Ammon's horn (tissue), 1 donor: Measurements from ENCODE around the gene PHLDB3.

Source experiments
- DNase-seq: peaks from one replicate; pipeline ENCODE4 v3.0.0-alpha.2; 2016; ENCODE audit warnings: low spot score

PHLDB3 gene

GRCh38 chr19:43468354-43469159 lies 36.0 kb downstream of the PHLDB3 start:
- no peak for DNase-seq

GRCh38 chr19:43467730-43468129 lies 36.8 kb downstream of the PHLDB3 start:
- DNase-seq = no peak

DNA sequence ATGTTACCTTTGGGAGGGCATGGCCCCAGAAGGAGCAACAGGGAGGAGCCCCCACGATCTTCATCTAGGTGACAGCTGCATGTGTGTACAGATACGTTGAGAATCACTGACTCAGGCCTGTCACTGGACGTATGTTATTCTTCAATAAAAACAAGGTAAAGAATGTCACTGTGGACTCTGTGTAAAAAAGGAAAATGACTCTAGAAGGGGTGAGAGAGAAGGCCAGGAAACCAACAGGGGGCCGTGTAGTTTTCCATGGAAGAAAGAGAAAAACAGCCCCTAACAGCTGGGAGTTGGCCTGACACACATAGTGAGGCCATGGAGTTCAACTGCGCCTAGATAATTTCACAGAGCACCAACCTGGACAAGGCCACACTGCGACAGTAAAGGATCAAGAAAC lies 37.3 kb downstream of the PHLDB3 start:
- no peak for DNase-seq

GRCh38 chr19:43466793-43467192 lies 37.8 kb downstream of the PHLDB3 start:
- DNase-seq = no peak

GRCh38 chr19:43465468-43466120 lies 39.0 kb downstream of the PHLDB3 start, which contains the start of gene LYPD3:
Gene LYPD3, minus strand, starts transcription at chr19:43465608. Its CDS starts 37 bp downstream, at chr19:43465571.
- DNase-seq = no peak

- DNase-seq = peak; percentile 68
Observed at GRCh38 chr19:43464134-43464775, 40.3 kb downstream of the PHLDB3 start.

DNA sequence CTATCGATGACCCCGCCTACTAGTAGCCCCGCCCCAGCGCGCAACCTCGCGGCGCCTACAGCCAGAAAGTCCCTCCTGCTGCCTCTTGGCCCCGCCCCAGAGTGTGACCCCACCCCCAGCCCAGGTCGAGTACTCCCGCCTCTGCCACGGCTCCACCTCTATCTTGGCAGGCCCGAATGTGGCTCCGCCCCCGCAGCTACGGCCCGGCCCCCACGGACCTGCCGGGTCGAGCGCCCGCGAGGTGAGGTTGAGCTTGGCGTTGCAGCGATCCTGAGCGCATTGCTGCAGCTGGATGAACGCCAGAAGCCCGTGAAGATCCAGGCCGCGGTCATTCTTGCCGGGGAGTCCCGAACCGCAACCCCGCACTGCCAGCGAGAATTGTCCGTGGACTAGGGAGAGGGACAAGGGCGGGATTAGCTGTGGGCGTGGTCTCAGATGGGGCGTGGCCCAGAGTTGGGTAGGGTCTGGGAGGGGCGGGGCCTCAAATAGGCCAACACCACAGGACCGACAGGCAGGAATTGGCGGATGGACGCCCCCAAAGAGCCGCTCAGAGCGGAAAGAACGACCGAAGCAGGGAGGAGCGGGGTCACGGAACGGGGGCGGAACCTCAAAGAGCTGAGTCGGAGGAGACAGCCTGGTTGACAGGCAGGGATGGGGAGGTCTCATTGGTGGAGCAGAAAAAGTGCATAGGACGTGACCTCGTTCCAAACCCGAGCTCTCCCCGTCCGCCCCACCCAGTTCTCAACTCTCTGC lies 41.0 kb downstream of the PHLDB3 start:
- DNase-seq = peak; percentile 92

DNA sequence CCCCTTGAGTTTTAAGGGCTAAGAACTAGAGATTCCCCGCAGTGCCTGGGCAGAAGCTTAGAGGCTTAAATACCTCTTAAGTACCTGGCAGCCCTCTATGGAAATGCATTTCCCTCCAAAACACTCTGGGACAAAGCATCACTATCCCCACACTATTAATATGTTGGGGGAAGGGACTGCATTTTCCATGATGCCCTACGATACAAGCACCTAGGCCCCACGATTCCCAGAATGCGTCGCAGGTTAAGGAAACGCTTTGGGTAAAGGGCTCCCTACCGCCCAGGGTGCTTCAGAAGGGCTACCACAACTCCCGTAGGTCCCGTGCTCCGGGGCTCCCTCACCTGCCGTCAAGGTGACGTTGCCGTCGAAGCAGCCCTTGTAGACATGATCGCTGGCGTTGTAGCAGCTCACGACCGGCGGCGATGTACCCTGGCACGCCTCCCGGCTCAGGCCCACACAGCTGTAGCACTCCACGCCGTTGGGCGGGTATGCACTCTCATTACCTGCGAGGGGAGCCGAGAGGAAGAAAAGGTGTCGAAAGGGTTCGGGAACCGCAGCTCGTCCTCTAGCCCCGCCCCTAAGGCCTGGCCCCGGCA lies 41.7 kb downstream of the PHLDB3 start:
- DNase-seq = no peak

GRCh38 chr19:43462383-43462782 lies 42.2 kb downstream of the PHLDB3 start:
- DNase-seq = no peak

DNA sequence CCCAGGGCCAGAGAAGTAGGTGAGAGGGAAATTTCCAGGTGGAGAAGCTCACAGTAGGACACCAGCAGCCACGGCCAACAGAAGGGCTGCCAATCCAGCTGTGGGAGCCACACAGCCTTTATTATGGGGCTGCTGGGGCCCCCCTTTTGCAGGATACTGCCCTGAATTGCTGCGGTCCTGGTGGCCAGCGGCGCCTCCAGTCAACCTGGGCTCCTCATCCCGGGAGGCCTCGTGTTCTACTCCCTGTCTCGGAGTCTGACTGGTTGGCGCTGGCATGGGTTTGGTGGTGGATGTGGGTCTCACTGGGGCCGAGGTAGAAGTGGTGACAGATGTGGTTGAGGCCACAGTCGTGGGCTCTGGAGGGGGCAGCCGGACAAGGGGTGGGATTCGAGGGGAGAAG lies 43.2 kb downstream of the PHLDB3 start:
- no peak for DNase-seq

GRCh38 chr19:43460362-43461016 lies 44.1 kb downstream of the PHLDB3 start:
- DNase-seq = no peak

DNA sequence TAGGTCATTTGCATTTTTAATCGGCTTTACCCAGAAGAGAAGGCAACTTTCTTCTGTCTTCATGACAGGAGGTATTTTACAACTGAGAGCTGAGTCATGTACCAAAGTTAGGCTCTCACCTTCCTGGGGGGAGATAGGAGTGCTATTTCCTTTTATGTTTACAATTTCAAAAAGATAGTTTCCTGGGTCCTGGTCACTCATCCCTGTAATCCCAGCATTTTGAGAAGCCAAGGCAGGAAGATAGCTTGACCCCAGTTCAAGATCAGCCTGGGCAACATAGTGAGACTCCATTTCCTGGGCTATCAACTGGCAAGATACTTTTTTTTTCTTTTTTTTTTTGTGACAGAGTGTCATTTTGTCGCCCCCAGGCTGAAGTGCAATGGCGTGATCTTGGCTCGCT lies 46.7 kb downstream of the PHLDB3 start:
- no peak for DNase-seq

DNA sequence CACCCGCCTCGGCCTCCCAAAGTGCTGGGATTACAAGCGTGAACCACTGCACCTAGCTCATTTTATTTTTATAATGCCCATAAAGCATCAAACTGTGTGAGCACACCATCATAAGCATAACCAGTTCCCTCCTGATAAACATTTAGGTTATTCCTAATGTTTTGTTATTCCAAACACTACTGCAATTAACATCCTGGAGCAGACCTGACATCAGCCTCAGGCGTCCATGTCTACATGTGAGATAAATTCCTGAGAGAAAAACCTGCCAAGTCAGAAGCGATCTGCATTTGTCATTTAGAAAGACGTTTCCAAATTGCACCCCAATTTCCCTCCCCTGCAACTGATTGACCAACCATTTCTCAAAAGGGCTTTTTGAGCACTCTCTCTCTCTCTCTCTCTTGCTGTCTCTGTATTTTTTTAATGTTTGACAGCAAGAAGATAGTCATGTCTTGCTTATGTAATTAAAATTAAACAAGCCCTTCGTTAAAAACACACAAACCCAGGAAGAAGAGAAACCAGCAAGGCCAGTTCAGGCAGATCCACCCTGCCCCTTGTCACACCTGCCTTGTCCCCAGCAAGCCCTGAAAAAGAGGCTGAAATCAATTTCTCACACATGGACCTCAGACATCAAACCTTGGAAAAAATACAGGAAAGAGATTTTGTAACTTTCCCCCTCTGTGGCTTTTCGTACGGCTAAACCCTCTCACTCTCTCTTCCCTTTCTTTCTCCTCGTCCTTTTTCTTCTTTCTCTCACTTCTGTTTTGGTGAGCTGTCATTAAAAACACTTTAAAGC lies 49.0 kb downstream of the PHLDB3 start:
- DNase-seq = no peak

DNA sequence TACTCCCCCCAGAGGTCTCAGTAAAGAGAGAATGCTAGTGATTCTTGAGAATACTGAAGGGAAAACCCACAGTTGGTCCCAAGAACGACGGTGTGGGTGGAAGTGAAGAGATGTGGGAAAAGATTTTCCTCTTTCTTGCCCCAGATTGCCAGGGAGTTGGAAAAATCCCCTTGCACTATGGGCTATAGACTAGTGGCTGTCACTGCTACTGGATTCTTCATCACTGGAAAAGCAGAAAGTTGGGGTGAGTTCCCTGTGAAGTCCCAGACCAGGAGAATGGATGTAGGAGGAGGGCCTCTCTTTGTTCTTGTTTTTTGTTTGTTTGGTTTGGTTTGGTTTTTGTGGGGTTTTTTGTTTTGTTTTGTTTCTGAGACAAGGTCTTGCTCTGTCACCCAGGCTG lies 50.5 kb downstream of the PHLDB3 start:
- no peak for DNase-seq

- no peak for DNase-seq
Observed at GRCh38 chr19:43452582-43452981, 52.0 kb downstream of the PHLDB3 start.

DNA sequence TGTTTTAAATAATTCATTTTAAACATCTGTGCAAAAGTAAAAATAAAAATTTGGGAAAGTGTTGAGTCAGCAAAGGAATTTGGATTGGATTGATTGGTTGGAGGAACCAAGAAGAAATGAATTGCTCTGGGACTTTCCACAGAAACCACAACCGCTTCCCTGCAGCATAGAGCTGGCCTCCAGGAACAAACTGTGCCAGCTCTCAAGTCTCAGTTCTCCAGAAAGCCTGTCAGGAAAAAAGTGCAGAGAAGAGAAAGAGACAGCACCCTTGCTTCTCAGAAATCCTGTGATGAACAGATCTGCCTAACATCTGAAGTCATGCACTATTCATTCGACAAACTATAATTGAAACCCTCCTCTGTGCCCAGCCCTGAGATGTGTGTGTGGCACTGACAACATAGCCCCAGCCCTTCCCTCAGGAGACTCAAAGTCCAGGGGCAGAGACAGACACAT lies 54.0 kb downstream of the PHLDB3 start:
- no peak for DNase-seq

- DNase-seq = no peak
Observed at GRCh38 chr19:43447655-43448054, 56.9 kb downstream of the PHLDB3 start.

- DNase-seq = peak; percentile 88
Observed at GRCh38 chr19:43446746-43447489, 57.6 kb downstream of the PHLDB3 start.

GRCh38 chr19:43445426-43445825 lies 59.1 kb downstream of the PHLDB3 start:
- DNase-seq = no peak
